Stimulated activated naive CD4-positive, alpha-beta T cell treated with Interleukin-2 at 50 U/mL for 16 hours (primary cell): Measurements from ENCODE around the gene WSCD1.

Experiments used
- DNase-seq: peaks from one replicate; lab custom pipeline; 2025; lab: John Stamatoyannopoulos, UW

The WSCD1 gene

DNA sequence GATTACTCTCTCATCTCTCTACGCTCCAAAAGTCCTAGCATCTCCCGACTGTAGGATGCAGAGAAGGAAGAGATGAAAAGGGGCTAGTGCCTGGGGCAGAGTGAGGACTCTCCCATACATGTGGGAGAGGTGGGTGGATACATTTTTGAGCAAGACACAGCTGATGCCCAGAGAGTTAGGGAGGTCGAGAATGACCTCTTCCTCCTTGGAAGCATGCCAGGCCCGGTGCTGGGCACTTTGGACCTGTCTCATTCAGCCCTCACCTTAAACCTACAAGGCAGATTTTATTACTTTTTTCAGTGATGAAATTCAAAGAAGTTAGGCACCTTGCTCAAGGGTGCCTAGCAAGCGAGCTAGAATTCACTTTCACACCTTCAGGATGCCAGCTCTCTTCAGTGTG lies 38.2 kb downstream of the WSCD1 start:
- DNase-seq, result no peak

DNA sequence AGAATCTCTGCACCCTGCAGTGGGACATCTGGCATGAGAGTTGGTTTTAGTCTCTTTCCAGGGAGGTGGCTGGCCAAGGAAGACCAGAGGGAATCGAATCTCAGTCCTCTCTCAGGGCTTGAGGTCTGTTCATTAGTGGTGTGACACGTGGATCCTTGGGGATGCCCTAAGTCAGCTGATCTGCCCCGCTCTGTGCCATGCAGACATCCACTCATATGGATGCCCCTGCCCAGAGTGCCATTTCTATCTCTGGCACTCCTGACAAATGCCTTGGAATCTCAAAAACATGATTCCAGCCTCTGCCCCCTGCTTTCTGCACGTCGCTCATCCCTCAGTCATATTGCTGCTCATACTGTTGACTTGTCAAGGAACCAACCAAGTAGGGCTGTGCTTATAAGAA lies 38.8 kb downstream of the WSCD1 start:
- no peak for DNase-seq

DNA sequence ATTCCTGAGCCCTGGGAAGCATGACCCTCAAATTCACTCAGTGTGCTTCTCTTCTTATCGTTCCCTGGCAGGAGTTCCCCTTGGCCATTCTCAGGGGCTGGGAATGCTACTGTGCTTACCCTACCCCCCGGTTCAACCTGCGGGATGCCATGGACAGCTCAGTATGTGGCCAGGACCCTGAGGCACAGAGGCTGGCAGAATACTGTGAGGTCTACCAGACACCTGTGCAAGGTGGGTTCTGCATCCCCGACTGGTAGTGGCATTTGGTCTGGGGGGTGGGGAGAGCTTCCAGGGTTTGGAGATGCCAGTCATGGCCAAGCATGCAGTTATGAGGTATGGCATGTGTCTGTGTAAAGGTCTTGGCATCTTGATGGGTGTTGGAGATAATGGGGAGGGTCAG lies 39.4 kb downstream of the WSCD1 start:
- DNase-seq, result no peak

DNA sequence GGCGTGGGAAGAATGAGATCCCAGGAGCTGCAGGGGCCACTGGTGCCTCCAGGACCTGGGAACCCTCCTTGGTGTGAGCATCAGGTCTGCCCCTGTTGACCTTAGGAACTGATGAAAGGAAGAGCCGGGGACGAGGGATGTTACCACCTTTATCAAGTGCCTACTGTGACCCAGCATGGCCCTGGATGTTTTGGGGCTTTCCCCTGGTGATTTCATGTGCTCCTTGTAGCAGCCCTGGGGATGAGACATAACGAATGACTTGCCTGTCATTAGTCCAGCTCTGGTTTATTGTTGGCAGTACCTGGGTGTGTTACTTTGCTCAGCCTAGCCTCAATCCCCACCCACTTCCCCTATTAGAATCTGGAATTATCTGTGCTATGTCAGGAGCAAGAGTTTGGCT lies 39.9 kb downstream of the WSCD1 start:
- no peak for DNase-seq

DNA sequence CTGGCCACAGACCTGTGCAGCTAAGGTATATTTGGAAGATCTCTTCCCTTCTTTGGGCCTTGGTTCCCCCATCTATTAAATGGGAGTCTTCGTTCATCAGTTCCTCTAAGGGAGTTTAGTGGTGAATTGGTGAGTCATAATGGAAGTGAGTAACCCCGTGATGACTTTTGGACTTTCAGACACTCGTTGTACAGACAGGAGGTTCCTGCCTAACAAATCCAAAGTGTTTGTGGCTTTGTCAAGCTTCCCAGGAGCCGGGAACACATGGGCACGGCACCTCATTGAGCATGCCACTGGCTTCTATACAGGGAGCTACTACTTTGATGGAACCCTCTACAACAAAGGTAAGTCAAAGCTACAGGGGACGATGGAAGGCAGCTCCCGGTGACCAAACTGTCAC lies 40.4 kb downstream of the WSCD1 start:
- no peak for DNase-seq

DNA sequence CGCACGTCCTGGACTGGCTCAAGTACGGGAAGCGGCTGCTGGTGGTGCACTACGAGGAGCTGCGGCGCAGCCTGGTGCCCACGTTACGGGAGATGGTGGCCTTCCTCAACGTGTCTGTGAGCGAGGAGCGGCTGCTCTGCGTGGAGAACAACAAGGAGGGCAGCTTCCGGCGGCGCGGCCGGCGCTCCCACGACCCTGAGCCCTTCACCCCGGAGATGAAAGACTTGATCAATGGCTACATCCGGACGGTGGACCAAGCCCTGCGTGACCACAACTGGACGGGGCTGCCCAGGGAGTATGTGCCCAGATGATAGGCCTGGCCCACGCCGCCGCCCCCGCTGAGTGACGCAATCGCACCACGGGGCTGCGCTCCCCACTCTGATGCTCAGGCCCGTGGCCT lies 50.2 kb downstream of the WSCD1 start:
- no peak for DNase-seq

DNA sequence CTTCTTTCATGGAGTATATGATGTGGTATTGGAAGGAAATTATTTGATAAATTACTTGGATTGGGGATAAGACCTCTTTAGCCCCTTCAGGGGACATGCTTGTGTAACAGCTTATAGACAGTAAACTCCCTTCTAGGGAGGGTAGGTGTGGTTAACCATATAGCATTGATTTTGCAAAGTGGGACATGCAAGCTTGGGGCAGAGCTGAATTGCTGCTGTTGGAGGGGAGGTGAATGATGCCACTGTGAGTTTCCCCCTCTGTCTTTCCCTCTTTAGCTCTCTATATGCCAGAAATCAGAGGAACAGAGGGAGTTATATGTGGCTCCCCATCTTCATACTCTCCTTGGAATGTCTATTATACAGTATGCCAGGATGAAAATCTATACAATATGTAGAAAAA lies 54.7 kb downstream of the WSCD1 start:
- no peak for DNase-seq

DNA sequence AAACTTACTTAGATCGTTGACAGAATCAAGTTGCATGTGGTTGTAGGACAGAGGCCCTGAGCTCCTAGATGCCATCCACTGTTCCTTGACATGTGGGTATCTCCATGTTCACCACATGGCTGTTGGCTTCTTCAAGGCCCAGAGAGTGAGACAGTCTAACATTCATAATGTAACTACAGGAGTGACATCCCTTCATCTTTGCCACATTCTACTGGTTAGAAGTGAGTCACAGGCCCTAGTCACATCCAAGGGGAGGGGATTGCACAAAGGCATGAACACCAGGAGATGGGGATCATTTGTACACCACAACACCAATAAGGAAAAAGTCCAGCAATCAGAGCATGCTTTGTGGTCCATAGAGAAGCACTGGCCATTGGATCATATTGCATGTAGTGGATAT lies 56.6 kb downstream of the WSCD1 start:
- no peak for DNase-seq

DNA sequence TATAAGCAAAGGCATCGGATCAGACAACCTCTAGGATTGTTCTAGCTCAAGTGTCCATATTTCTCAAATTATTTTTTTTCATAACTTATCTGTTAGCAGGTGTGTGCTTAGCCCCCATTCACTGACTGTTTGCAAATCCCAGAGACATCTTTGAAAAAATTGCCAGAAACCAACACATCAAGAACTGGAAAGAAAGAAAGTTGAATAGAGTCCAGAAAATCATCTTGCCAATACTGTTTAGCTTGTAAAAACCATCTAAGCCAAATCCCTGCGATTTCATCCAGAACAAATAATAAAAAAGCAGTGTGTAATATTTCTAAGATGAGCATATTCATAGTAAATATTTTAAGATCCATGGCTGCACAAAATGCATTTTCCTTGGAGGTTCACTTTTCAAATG lies 64.5 kb downstream of the WSCD1 start:
- no peak for DNase-seq

DNA sequence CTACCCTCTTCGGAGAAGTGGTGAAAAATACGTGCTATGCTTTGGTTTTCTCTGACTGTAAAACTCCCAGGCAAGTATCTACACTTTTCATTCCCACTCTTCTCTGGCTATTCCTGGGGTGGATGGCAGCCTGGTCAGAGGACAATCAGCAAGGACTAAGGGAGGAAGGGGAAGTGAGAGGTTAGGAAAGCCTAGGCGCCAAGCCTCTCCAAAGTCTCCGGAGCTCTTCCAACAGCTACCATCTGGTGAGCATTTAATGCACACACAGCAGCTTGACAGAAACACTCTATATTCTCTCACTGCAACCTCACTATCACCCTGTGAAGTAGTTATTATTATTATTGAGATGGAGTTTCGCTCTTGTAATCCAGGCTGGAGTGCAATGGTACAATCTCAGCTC lies 65.1 kb downstream of the WSCD1 start:
- DNase-seq, result no peak

DNA sequence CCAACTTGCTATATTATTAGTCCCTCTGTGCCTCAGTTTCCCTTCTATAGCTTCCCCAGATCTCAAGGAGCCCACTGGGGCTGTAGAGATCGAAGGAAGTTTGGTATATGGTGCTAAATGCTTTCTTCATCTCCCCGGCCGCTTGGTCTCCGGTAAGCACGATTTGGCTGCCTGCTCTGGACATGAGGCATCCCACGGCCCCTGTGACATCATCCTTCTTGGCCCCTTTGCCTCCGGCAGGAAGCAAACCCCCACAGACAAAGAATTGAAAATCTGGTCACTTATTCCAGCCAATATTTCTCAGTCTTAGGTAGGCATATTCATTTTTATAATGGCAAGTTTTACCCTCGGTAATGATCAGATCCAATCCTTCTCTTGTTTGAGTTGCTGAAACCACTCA lies 65.8 kb downstream of the WSCD1 start:
- DNase-seq, result no peak

DNA sequence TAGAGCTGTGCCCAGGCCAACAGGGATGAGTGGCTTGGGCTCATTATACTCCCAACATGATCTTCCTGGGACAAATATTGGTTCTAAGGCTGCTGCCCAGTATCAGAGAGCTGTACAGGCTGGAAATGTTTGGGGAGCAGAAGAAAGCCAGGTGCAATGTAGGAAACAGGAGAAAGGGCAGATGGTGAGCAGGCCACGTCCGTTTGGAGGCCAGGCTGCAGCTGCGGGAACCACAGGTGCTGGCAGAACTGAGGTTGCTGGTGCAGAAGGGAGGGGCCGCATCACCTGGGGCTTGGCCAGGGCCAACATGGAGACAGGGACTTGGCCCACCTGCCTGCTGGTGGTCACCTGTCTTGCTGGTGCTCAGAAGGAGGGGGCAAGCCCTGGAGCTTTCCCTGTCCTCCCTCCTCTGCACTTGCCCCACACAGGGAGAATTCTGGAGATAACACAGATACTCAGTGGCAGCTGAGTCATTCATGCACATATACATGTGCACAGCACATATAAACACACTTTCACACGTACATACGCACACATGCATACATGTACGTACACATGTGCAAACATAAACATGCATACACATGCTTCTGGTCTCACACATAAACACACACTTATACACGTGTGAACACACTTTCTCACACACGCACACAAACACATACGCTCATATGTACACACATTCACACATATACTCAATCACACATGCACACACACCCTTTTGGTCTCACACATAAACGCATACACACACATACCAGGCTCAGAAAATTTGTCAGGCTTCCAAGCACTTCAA lies 67.7 kb downstream of the WSCD1 start:
- no peak for DNase-seq

DNA sequence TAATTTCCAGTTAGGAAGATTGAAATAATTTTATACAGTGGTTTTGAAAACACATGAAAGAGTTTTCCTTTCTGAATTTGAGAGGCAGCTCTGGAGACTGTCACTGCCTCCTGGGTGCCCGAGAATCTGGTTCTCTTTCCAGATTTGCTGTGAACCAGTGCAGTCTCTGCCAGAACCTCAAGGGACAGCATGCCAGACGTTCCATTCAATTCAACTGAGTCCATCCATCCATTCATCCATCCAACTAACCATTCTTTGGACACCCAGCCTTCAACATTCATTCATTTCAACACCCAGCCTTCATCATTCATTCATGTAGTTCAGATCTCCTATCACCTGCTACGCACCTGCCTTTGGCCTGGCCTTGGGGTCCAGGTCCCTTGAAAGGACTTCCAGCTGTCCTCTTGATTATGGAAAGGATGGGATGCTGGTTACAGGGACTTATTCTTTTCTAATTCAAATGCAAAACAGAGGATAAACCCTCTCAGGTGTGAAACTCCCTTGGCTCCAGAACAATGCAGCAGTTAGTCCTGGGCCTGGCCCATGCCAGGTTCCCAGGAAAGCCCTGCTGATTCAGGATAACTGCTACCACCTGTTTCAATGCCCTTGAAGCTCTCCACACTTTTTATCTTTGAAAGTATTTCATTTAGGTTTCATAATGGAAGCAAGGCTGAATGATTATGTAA lies 68.7 kb downstream of the WSCD1 start:
- DNase-seq, result no peak

DNA sequence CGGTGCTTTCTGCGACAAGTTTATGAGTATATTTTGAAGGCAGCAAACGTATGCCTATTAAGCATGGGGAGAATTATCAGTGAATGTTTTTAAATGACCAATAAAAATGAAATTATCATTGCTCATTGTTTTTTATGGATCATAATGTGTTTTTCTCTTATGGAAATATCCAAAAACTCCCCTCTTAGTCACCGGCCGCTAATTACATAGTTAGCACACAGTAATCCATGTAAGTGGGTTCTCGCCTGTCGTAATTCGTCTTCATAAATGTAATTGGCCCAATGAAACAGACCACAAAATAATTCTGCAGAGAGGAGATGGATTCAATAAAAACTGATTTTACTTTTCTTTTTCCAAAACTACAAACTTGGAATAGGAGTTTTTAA lies 69.3 kb downstream of the WSCD1 start:
- no peak for DNase-seq

DNA sequence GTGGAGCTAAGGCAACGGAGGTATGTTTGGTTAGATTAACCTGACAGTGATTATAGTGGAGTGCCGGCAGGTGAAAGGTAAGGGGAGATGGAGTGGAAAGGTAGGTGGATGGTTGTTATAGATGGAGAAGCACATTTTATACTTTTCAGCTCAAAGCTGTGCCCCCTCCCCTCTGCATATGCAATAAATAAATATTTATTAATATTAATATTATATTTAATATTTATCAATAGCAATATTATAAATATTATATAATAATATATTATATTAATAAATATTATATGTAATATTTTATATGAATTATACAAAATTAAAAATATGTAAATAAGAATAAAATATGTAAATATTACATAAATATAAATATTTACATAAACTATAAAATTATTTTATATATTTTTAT lies 70.0 kb downstream of the WSCD1 start:
- no peak for DNase-seq

DNA sequence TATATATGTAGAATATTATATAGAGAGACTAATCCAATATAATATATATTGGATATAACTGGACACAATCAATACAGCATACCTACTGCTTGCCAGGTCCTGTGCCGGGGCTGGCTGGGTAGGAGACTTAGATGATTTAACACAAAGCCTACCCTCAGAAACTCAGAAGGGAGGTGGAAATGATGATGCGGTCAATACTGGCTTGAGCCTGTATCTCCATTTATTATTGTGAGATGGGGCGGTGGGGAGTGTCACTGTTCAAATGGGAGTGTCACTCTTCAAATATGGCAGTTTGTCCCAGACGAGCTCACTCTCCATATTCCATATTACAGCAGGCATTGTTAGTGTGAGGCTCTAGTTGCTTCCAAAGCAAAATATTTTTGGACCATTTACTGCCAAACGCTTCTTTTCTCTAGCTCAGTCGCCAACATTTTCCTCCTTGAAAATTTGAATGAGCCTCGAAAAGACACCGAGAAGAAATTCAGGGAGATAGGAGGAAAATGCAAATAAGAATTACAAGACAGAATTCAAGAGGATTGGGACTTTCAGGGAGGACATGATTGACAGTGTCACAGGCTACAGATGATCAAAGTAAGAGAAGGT lies 70.7 kb downstream of the WSCD1 start:
- no peak for DNase-seq

DNA sequence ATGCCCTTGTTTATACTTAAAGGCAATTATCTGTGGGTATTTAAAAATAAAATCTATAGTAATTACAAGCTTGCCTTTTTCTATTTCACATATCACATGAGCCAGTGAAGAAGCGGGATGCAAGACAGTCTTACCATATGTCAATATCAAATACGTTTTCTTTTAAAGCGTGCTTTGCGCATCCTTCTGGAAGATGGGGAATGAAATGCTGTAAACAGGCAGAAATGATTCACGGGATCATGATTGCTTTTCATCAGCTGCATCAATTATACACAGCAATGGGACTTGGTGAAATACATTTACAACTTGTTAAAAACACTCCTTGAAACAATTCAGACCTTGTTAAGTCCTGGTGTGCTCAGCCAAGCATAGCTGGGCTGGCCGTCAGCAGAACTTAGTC lies 72.5 kb downstream of the WSCD1 start:
- DNase-seq, result no peak

DNA sequence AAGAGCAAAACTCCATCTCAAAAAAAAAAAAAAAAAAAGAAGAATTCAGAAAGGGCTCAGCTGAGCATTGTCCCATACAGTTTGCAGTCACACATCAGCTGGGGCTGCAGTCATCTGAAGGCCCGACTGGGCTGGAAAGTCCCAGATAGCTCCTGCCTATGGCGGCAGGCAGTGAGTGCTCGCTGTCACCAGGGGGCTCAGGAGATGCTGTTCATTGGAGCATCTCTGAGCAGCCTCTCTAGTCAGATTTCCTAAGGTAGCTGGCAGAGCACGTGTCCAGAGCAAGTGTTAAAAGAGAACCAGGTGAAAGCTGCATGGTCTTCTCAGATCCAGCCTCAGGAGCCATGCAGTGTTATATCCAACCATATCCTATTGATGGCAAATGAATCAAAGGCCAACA lies 75.8 kb downstream of the WSCD1 start:
- no peak for DNase-seq

DNA sequence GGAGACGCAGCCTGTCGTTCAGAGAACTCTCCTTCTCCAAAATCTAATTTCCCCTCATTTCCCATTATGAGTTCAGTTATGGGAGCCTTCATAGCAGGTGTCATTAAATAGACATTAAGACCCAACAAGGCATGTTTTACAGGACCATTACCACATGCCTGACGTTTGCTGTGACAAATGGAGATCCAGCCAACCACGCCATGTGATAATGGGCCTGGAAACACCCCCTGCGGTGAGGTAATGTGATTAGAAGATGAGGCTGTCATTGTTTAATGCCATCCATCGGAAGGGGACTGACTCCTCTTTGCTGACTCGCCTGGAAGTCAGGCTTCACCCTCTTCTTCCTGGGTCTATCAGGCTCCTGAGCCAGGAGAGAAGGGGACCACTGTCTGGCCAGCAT lies 76.9 kb downstream of the WSCD1 start:
- no peak for DNase-seq

DNA sequence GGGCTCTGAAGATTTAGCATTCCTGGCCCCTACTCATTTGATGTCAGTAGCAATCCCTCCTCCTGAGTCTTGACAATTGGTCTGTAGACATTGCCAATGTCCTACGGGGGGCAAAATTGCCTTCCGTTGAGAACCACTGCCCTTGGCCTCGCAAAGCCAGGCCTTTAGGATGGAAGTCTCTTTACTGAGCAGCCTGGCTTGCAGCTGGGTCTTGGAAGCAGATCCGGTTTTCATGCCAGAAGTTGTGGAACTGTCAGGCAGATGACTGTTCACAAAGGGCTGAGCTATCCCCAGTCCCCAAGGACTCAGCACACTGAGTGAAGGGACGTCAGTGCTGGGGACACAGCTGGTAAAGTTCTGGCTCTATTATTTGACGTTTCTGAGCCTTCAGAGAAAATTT lies 83.2 kb downstream of the WSCD1 start:
- DNase-seq, result no peak

DNA sequence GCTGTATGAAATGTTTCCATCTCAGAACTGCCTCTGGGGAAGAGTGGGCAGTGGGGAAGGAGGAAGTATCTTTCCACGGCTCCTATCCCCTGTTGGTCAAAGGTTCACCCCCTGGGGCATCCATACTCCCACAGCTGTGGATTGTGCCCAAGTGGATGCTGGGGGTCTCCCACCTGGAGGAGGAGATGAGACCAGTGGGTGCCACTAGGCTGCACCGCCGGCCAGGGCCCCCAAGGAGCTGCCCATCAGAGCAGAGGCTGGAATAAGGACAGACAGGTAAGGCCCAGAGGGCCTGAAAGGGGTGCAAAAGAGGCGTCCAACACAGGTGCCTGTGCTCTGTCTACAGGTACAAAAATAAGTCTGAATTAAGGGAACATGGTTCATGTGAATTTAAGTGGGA lies 87.5 kb downstream of the WSCD1 start:
- DNase-seq, result no peak

DNA sequence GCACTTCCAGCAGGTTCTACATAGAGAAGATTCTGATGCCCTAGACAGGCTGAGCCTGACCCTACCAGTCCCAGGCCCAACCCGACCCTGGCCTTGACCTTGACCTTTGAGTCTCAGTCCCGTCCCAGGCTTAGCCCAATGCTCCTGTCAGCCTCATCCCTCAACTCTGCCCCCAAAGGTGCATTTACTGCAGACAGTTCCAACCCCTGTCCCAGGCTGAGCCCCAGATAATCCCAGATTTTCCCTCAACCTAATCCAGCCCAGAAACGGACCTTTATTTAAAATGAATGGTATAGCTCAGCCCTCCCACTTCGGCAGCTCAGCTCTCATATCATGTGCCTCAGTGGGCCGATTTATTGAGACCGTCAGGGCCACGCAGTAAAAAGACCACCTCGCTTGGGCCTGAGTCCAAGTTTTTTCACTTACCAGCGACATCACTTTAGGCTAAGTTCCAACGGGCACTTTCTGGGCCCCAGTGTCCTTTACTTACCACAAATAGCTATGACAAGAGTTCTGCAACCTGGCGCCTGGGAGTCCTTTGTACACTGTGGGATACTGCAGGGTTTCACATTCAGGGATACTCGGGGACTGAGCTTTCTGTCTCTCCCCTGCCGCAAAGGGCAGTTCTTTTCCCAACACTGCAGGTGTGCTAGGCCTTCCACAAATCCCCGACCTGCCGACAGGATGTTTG lies 89.5 kb downstream of the WSCD1 start:
- DNase-seq, result no peak

DNA sequence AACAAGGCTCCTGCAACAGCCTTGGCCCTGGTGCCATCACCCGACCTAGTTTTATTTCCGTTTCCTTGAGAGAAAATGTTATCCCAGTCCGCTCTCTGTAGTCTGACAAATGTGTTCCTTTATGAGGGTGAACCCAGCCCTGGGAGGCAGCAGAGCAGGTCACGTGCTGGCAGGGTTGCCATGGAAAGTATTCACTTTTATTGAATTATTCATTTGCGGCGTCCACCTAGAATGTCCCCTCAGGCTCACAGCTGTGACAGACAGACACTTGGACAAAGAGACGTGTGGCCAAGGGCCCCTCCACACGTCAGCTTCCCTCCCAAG lies 90.0 kb downstream of the WSCD1 start:
- DNase-seq, result no peak
